Prostate gland (tissue), 2 donors: ENCODE data around the gene GMCL1. TPM values are rescaled to one million over a fixed set of nuclear protein-coding genes. Genes with fewer than 3 reads are reported as not detected.

Experiments
- DNase-seq: peaks from one replicate; pipeline ENCODE4 v3.0.0-alpha.2; 2019; ENCODE audit warnings: low spot score
- H3K27ac ChIP-seq, 2 donors: fragments of 200-600 bp; sonication (generic); 2 replicates each; pipeline ENCODE4 v1.5.1; 2017 to 2019
- H3K27me3 ChIP-seq: fragments of 200-600 bp; sonication (generic); replicated peaks from 2 replicates; pipeline ENCODE4 v1.5.1; 2019; ENCODE audit not compliant: insufficient read depth
- H3K36me3 ChIP-seq, 2 donors: fragments of 200-600 bp; sonication (generic); 1 replicate in 1 of 2; 2 replicates in 1 of 2; pipeline versions ENCODE4 v1.5.1 to v1.8.1; 2017 to 2019
- H3K4me1 ChIP-seq: fragments of 200-600 bp; sonication (generic); replicated peaks from 2 replicates; pipeline ENCODE4 v1.5.1; 2019
- H3K4me3 ChIP-seq, 2 donors: fragments of 200-600 bp; sonication (generic); 2 replicates each; pipeline ENCODE4 v1.5.1; 2017 to 2019
- H3K9me3 ChIP-seq: fragments of 200-600 bp; sonication (generic); 2 replicates; pipeline ENCODE4 v1.5.1; 2017
- CTCF ChIP-seq, 4 experiments: fragments of 200-600 bp in 2 of 4; fragments of 450-650 bp in 2 of 4; sonication (generic) in 2 of 4; IDR thresholded peaks; 1 replicate in 3 of 4; 2 replicates in 1 of 4; pipeline ENCODE4 v1.5.1; 2016 to 2019; ENCODE audit warnings: antibody characterized with exemption in 4 of 4, mild to moderate bottlenecking in 2 of 4, moderate library complexity in 2 of 4
- POLR2A ChIP-seq: fragments of 450-650 bp; IDR thresholded peaks from one replicate; pipeline ENCODE4 v1.6.1; 2016; ENCODE audit warnings: antibody characterized with exemption, mild to moderate bottlenecking
- POLR2AphosphoS5 ChIP-seq: sonication (generic); formaldehyde crosslinking; IDR thresholded peaks from one replicate; pipeline ENCODE4 v1.6.1; 2017; ENCODE audit warnings: antibody characterized with exemption
- WGBS: methylation state at CpG from one replicate; pipeline ENCODE4 v1.1.5; 2018; 5-methylcytosine and 5-hydroxymethylcytosine counted together
- intact Hi-C: fragments of 100-400 bp; cut with DNase I; formaldehyde crosslinking; loops from one replicate; pipeline ENCODE4 v1.14.2; 2022
- total RNA-seq, 2 donors: library from RNA; depleted of rRNA; stranded (reverse); fragments of >200 nt; gene quantifications; one replicate each; pipeline ENCODE4 v1.1.0, GENCODE V29; 2016

Gene GMCL1
- total RNA-seq, 2 donors from 2014 or later = 16.4 to 23.6 TPM

GRCh38 chr2:69790601-69790959 is 38.9 kb upstream of the GMCL1 start:
- WGBS = 19% methylated on average over 1 of the region's 1 CpG
- intact Hi-C loops = no loop called here
- Histone ChIP-seq H3K36me3 (no peaks in the 10 kb centered on the region), H3K4me1 (no peaks in the 10 kb centered on the region), H3K9me3 (no peaks in the 10 kb centered on the region), H3K27ac (peak overlapping the region; percentile 64 to 73), H3K27me3 (no peaks in the 10 kb centered on the region), H3K4me3 (no peak overlapping the region)
- no peak for TF ChIP-seq CTCF (IDR thresholded peaks at IDR 0.05)
- TF ChIP-seq POLR2AphosphoS5 = no peak
- no peak for TF ChIP-seq POLR2A
- DNase-seq = no peak

GRCh38 chr2:69791045-69791444 is 38.4 kb upstream of the GMCL1 start:
- Histone ChIP-seq H3K27me3 (no peaks in the 10 kb centered on the region), H3K27ac (peak overlapping the region in 1 of 2 donors; percentile 73), H3K4me3 (no peak overlapping the region), H3K4me1 (no peaks in the 10 kb centered on the region), H3K9me3 (no peaks in the 10 kb centered on the region), H3K36me3 (no peaks in the 10 kb centered on the region)
- no peak for TF ChIP-seq POLR2A
- TF ChIP-seq CTCF (IDR thresholded peaks at IDR 0.05) = no peak
- no peak for TF ChIP-seq POLR2AphosphoS5
- intact Hi-C loops = no loop called here
- DNase-seq = no peak

DNA sequence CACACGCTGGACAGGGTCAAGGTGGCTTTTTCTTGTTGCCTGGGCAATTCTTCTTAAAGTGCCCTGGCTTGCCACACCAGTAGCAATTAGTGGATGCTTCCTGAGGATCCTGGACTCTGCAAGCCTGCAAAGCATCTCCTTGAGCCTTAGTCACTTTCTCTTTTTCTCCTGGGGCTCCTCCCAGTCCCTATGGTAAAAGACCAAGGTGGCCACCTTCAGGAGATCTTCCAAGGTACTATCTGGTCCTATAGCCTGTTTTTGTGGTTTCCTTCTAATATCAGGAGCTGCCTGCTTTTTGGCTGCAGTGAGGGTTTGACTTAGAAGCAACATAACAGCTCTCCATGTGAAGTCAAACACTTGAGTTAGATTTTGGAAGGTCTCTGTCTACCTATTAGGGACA is 33.3 kb upstream of the GMCL1 start:
- TF ChIP-seq CTCF (IDR thresholded peaks at IDR 0.05) (no peak), POLR2AphosphoS5 (no peak), POLR2A (no peak)
- Histone ChIP-seq H3K4me1 (no peaks in the 10 kb centered on the region), H3K27me3 (no peaks in the 10 kb centered on the region), H3K4me3 (no peak overlapping the region), H3K36me3 (no peaks in the 10 kb centered on the region), H3K27ac (no peak overlapping the region), H3K9me3 (no peaks in the 10 kb centered on the region)
- intact Hi-C loops = loop anchor here (5.0 kb wide), 1 partner anchor 54 kb away; the partner anchor contains the start of gene ANXA4
- no peak for DNase-seq
- 100% methylated on average over 1 of the region's 1 CpG for WGBS

DNA sequence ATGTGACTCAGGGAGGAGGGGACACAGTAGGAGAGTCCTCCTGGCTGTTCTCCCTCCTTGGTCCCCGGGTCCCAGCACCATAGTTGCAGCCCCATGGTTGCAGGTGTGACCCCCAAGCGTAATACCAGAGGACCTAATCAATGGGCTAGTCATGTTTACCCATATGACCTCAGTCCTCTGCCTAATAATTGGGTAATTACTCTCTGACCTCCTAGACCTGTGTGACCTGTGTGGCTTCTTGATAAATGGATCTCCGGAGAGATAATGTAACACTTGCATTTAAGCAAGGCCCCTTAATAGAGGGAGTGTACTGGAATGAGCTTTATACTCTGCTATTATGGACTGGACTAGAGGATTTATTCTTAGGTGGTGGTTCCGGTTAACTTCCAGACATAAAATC is 32.2 kb upstream of the GMCL1 start:
- no peaks in the 10 kb centered on the region for H3K27me3 ChIP-seq
- no peaks in the 10 kb centered on the region for H3K4me1 ChIP-seq
- 73% methylated on average over 4 of the region's 4 CpGs for WGBS
- H3K4me3 ChIP-seq = no peak overlapping the region
- no peaks in the 10 kb centered on the region for H3K36me3 ChIP-seq
- DNase-seq = no peak
- intact Hi-C loops = loop anchor here (5.0 kb wide), 1 partner anchor 55 kb away; the partner anchor contains the start of gene ANXA4
- no peaks in the 10 kb centered on the region for H3K9me3 ChIP-seq
- TF ChIP-seq POLR2AphosphoS5 (no peak), POLR2A (no peak), CTCF (IDR thresholded peaks at IDR 0.05) (no peak)
- H3K27ac ChIP-seq = peak overlapping the region; percentile 60 to 78

- Histone ChIP-seq H3K4me3 (peak overlapping the region in 1 of 2 donors; percentile 22), H3K9me3 (no peaks in the 10 kb centered on the region), H3K4me1 (no peaks in the 10 kb centered on the region), H3K36me3 (no peaks in the 10 kb centered on the region), H3K27me3 (no peaks in the 10 kb centered on the region), H3K27ac (peak overlapping the region; percentile 60 to 78)
- TF ChIP-seq CTCF (IDR thresholded peaks at IDR 0.05) = no peak
- intact Hi-C loops = loop anchor here (5.0 kb wide), 1 partner anchor 56 kb away; the partner anchor contains the start of gene ANXA4
- 25% methylated on average over 3 of the region's 3 CpGs for WGBS
- DNase-seq = no peak
These were observed 31.6 kb upstream of the GMCL1 start for GRCh38 chr2:69797836-69798289.
